Measurements from ENCODE around the gene DEPDC1B. TPM values are rescaled to one million over a fixed set of nuclear protein-coding genes. Genes with fewer than 3 reads are reported as not detected.

Gene DEPDC1B
- total RNA-seq, 2 experiments from 2014 or later, result 0.39 to 0.60 TPM

GRCh38 chr5:60584304-60584703, 115.7 kb downstream of the DEPDC1B start:
- H3K27me3 Mint-ChIP-seq, result no peaks in the 10 kb centered on the region
- ATAC-seq (ENCODE audit: poor library complexity) (no peak), DNase-seq (no peak)
- Histone ChIP-seq H3K27ac (ENCODE audit: low read depth in 1 of 2, low read length in 2 of 2) (no peak overlapping the region), H3K4me1 (ENCODE audit: insufficient read depth, low read length) (no peaks in the 10 kb centered on the region), H3K27me3 (ENCODE audit: control insufficient read depth in 1 of 2, insufficient read depth in 2 of 2, low read length in 2 of 2) (no peaks in the 10 kb centered on the region), H3K36me3 (ENCODE audit: insufficient read depth, low read length) (no peaks in the 10 kb centered on the region), H3K4me3 (ENCODE audit: low read length) (no peak overlapping the region), H3K9me3 (ENCODE audit: control insufficient read depth in 1 of 2, insufficient read depth in 1 of 2, low read length in 2 of 2) (no peaks in the 10 kb centered on the region)
- CTCF ChIA-PET, result no interaction called here
- H3K4me3 Mint-ChIP-seq, result no peak overlapping the region
- H3K4me1 Mint-ChIP-seq (ENCODE audit: low read depth), result no peaks in the 10 kb centered on the region
- intact Hi-C loops (cut with DNase I, micrococcal nuclease), result no loop called here
- POLR2A ChIA-PET, result no interaction called here
- no peaks in the 10 kb centered on the region for H3K36me3 Mint-ChIP-seq (ENCODE audit: low read depth)
- no peak for TF ChIP-seq CTCF (IDR thresholded peaks at IDR 0.05)
- H3K9me3 Mint-ChIP-seq, result no peaks in the 10 kb centered on the region
- no peak overlapping the region for H3K27ac Mint-ChIP-seq

GRCh38 chr5:60583616-60584015, 116.3 kb downstream of the DEPDC1B start:
- no peak overlapping the region for H3K27ac ChIP-seq (ENCODE audit: low read depth in 1 of 2, low read length in 2 of 2)
- ChIA-PET POLR2A (interaction anchor here (0.7 kb wide), 1 partner anchor 1212 kb away, joined by 3 read pairs; no protein-coding TSS in a partner anchor), CTCF (no interaction called here)
- H3K9me3 ChIP-seq (ENCODE audit: control insufficient read depth in 1 of 2, insufficient read depth in 1 of 2, low read length in 2 of 2), result no peaks in the 10 kb centered on the region
- H3K4me3 ChIP-seq (ENCODE audit: low read length), result no peak overlapping the region
- Mint-ChIP-seq H3K4me1 (ENCODE audit: low read depth) (no peaks in the 10 kb centered on the region), H3K27me3 (no peaks in the 10 kb centered on the region), H3K27ac (no peak overlapping the region), H3K9me3 (no peaks in the 10 kb centered on the region), H3K36me3 (ENCODE audit: low read depth) (no peaks in the 10 kb centered on the region), H3K4me3 (no peak overlapping the region)
- intact Hi-C loops (cut with DNase I, micrococcal nuclease), result no loop called here
- H3K36me3 ChIP-seq (ENCODE audit: insufficient read depth, low read length), result no peaks in the 10 kb centered on the region
- ATAC-seq (ENCODE audit: poor library complexity) (no peak), DNase-seq (no peak)
- no peaks in the 10 kb centered on the region for H3K4me1 ChIP-seq (ENCODE audit: insufficient read depth, low read length)
- H3K27me3 ChIP-seq (ENCODE audit: control insufficient read depth in 1 of 2, insufficient read depth in 2 of 2, low read length in 2 of 2), result no peaks in the 10 kb centered on the region
- no peak for TF ChIP-seq CTCF (IDR thresholded peaks at IDR 0.05)

GRCh38 chr5:60578315-60578714, 121.7 kb downstream of the DEPDC1B start:
- no peak overlapping the region for H3K4me3 Mint-ChIP-seq
- no peak overlapping the region for H3K27ac Mint-ChIP-seq
- DNase-seq (no peak), ATAC-seq (ENCODE audit: poor library complexity) (no peak)
- ChIA-PET CTCF (no interaction called here), POLR2A (no interaction called here)
- H3K9me3 Mint-ChIP-seq, result no peaks in the 10 kb centered on the region
- Histone ChIP-seq H3K36me3 (ENCODE audit: insufficient read depth, low read length) (no peaks in the 10 kb centered on the region), H3K4me1 (ENCODE audit: insufficient read depth, low read length) (no peaks in the 10 kb centered on the region), H3K27ac (ENCODE audit: low read depth in 1 of 2, low read length in 2 of 2) (no peak overlapping the region), H3K4me3 (ENCODE audit: low read length) (no peak overlapping the region), H3K27me3 (ENCODE audit: control insufficient read depth in 1 of 2, insufficient read depth in 2 of 2, low read length in 2 of 2) (no peaks in the 10 kb centered on the region), H3K9me3 (ENCODE audit: control insufficient read depth in 1 of 2, insufficient read depth in 1 of 2, low read length in 2 of 2) (peaks cover 0 to 3% of the 10 kb centered on the region in 2 experiments)
- H3K27me3 Mint-ChIP-seq, result no peaks in the 10 kb centered on the region
- H3K4me1 Mint-ChIP-seq (ENCODE audit: low read depth), result no peaks in the 10 kb centered on the region
- no peaks in the 10 kb centered on the region for H3K36me3 Mint-ChIP-seq (ENCODE audit: low read depth)
- intact Hi-C loops (cut with DNase I, micrococcal nuclease), result no loop called here
- no peak for TF ChIP-seq CTCF (IDR thresholded peaks at IDR 0.05)
